SK-N-SH treated with all-trans-retinoic acid at 6 μM for 48 hours (cell line): ENCODE results near the gene POLK.

Source experiments
- TCF4 ChIP-seq: fragments of 250-450 bp; sonication (Bioruptor Pico); IDR thresholded peaks from 2 replicates; pipeline ENCODE4 v1.8.0; 2021; ENCODE audit warnings: mild to moderate bottlenecking, moderate library complexity, borderline replicate concordance
- ZC3H10 ChIP-seq: fragments of 250-450 bp; sonication (Bioruptor Pico); IDR thresholded peaks from 2 replicates; pipeline ENCODE4 v1.5.1; 2021; ENCODE audit warnings: mild to moderate bottlenecking, moderate library complexity

- no peak for TF ChIP-seq ZC3H10 (CRISPR knock-in tag)
- TF ChIP-seq TCF4 (CRISPR knock-in tag), result no peak
Measured at GRCh38 chr5:75468593-75468992, 43.1 kb upstream of the POLK start.
